Superior temporal gyrus (tissue), 1 donor: ENCODE data around the gene ZNF284.

ENCODE experiments used
- DNase-seq: peaks from one replicate; pipeline ENCODE4 v3.0.0-alpha.2; 2016; ENCODE audit errors: extremely low spot score

ZNF284 gene

GRCh38 chr19:44071824-44072542 lies at the start of gene ZNF284:
Gene ZNF284, plus strand, starts transcription at chr19:44072159. Its CDS starts 4,231 bp downstream, at chr19:44076390.
- DNase-seq: peak; percentile 98

GRCh38 chr19:44024900-44025216 lies 47.1 kb upstream of the ZNF284 start:
- DNase-seq: no peak

- DNase-seq: peak; percentile 95
Measured at GRCh38 chr19:44025217-44025936, 46.6 kb upstream of the ZNF284 start, which contains the start of gene ZNF222. Gene ZNF222, plus strand, starts transcription at chr19:44025379. Its CDS starts 58 bp downstream, at chr19:44025437.

GRCh38 chr19:44026622-44027021 lies 45.3 kb upstream of the ZNF284 start:
- DNase-seq: no peak

- DNase-seq: no peak
Measured at GRCh38 chr19:44032001-44032610, 39.9 kb upstream of the ZNF284 start.

- DNase-seq: no peak
Measured at GRCh38 chr19:44042147-44042546, 29.8 kb upstream of the ZNF284 start.

- DNase-seq: no peak
Measured at GRCh38 chr19:44050740-44051649, 21.0 kb upstream of the ZNF284 start.

- DNase-seq: peak; percentile 100
Measured at GRCh38 chr19:44051650-44052402, 20.1 kb upstream of the ZNF284 start, which contains the start of gene ZNF223. Gene ZNF223, plus strand, starts transcription at chr19:44052036. Its CDS starts 3,141 bp downstream, at chr19:44055177.

GRCh38 chr19:44055870-44056269 lies 16.1 kb upstream of the ZNF284 start:
- DNase-seq: no peak

GRCh38 chr19:44059229-44059628 lies 12.7 kb upstream of the ZNF284 start:
- DNase-seq: no peak

GRCh38 chr19:44061038-44061437 lies 10.9 kb upstream of the ZNF284 start:
- no peak for DNase-seq

- no peak for DNase-seq
Measured at GRCh38 chr19:44066305-44066704, 5.7 kb upstream of the ZNF284 start.

- DNase-seq: no peak
Measured at GRCh38 chr19:44069415-44069814, 2.5 kb upstream of the ZNF284 start.

GRCh38 chr19:44072543-44073401 lies 813 bp downstream of the ZNF284 start:
- DNase-seq: peak; percentile 6

- DNase-seq: no peak
Measured at GRCh38 chr19:44076325-44076724, 4.4 kb downstream of the ZNF284 start.

- no peak for DNase-seq
Measured at GRCh38 chr19:44092108-44092507, 20.1 kb downstream of the ZNF284 start.

- peak; percentile 98 for DNase-seq
Measured at GRCh38 chr19:44093931-44094765, 22.2 kb downstream of the ZNF284 start, which contains the start of gene ZNF224. Gene ZNF224, plus strand, starts transcription at chr19:44094361. Its CDS starts 3,513 bp downstream, at chr19:44097874.

GRCh38 chr19:44107751-44108150 lies 35.8 kb downstream of the ZNF284 start:
- DNase-seq: no peak

GRCh38 chr19:44109458-44109857 lies 37.5 kb downstream of the ZNF284 start:
- no peak for DNase-seq
